BE2C (cell line): Measurements from ENCODE around the gene ADAM10.

Experiments
- DNase-seq: peaks from one replicate; pipeline ENCODE4 v3.0.0-alpha.2; 2020
- H3K27me3 ChIP-seq: fragments of 250-450 bp; sonication (Bioruptor Pico); 2 replicates; pipeline ENCODE4 v1.5.1; 2020; ENCODE audit warnings: mild to moderate bottlenecking
- H3K36me3 ChIP-seq: fragments of 250-450 bp; sonication (Bioruptor Pico); 2 replicates; pipeline ENCODE4 v1.5.1; 2020; ENCODE audit warnings: mild to moderate bottlenecking
- H3K4me1 ChIP-seq: fragments of 250-450 bp; sonication (Bioruptor Pico); 2 replicates; pipeline ENCODE4 v1.5.1; 2020
- H3K4me3 ChIP-seq: 2 replicates; pipeline ENCODE4 v1.5.1; 2011; ENCODE audit warnings: low read depth, low read length
- H3K9me3 ChIP-seq: fragments of 250-450 bp; sonication (Bioruptor Pico); 2 replicates; pipeline ENCODE4 v1.5.1; 2020
- CTCF ChIP-seq: IDR thresholded peaks from 2 replicates; pipeline ENCODE4 v1.5.1; 2012; ENCODE audit warnings: mild to moderate bottlenecking, low read depth, low read length

Gene ADAM10

GRCh38 chr15:58785355-58785754 is 35.8 kb upstream of the ADAM10 start:
- no peaks in the 10 kb centered on the region for H3K9me3 ChIP-seq
- no peak for DNase-seq
- no peak overlapping the region for H3K4me3 ChIP-seq
- H3K36me3 ChIP-seq: no peaks in the 10 kb centered on the region; the same call in 1 of the 2 replicates
- no peaks in the 10 kb centered on the region for H3K4me1 ChIP-seq
- H3K27me3 ChIP-seq: no peaks in the 10 kb centered on the region
- no peak for TF ChIP-seq CTCF

- Histone ChIP-seq H3K36me3 (no peaks in the 10 kb centered on the region), H3K27me3 (no peaks in the 10 kb centered on the region), H3K9me3 (no peaks in the 10 kb centered on the region), H3K4me3 (no peak overlapping the region), H3K4me1 (no peaks in the 10 kb centered on the region)
- no peak for TF ChIP-seq CTCF
- DNase-seq: no peak
Measured at GRCh38 chr15:58779554-58779953, 30.0 kb upstream of the ADAM10 start.

DNA sequence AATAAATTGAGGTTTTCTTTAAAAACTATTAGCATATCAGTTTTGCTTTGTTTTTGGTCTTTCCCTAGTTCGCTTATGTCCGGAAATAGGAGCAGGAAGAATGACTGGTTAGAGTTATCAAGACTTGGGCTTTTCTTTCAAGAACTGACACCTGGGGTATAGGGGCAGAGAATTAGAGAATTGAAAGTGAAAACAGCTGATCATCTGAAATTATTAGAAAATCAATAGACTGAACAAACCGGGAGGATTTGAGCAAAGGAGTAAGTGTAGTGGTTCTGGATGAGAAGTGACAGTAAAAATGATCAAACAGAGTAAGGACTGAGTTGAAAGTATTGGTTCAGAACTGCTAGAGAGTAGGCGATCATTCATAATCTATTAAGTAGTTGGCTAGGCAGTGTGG is 27.6 kb upstream of the ADAM10 start:
- Histone ChIP-seq H3K27me3 (no peaks in the 10 kb centered on the region), H3K4me1 (no peaks in the 10 kb centered on the region), H3K4me3 (no peak overlapping the region), H3K36me3 (no peaks in the 10 kb centered on the region), H3K9me3 (no peaks in the 10 kb centered on the region)
- TF ChIP-seq CTCF: no peak
- no peak for DNase-seq

DNA sequence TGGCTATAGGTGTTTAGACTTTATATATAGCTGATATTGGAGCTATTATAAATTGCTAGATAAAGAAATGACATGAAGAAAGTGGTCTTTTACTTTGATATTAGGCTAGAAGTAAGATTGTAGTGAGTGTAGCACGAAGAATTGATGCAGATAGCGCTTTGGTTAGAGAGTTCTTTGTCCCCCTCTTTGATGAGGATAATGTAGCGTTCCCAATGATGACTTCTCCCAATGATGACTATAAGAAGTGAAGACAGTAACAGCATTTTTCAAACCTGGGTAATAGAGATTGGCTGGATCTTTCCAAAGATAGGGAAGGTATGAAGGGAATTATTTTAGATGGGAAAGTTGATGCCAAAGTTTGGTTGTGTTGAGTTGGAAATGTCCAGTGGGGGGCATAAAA is 25.9 kb upstream of the ADAM10 start:
- H3K4me3 ChIP-seq: no peak overlapping the region
- H3K36me3 ChIP-seq: no peaks in the 10 kb centered on the region
- no peaks in the 10 kb centered on the region for H3K4me1 ChIP-seq
- H3K9me3 ChIP-seq: no peaks in the 10 kb centered on the region
- no peaks in the 10 kb centered on the region for H3K27me3 ChIP-seq
- TF ChIP-seq CTCF: no peak
- no peak for DNase-seq

GRCh38 chr15:58773024-58773423 is 23.5 kb upstream of the ADAM10 start:
- H3K9me3 ChIP-seq: no peaks in the 10 kb centered on the region
- no peak for DNase-seq
- no peaks in the 10 kb centered on the region for H3K4me1 ChIP-seq
- peak overlapping the region; percentile 97 for H3K4me3 ChIP-seq
- H3K36me3 ChIP-seq: no peaks in the 10 kb centered on the region
- no peak for TF ChIP-seq CTCF
- H3K27me3 ChIP-seq: no peaks in the 10 kb centered on the region

- no peaks in the 10 kb centered on the region for H3K27me3 ChIP-seq
- 0 out of 2 replicates have a peak, but pooled peaks have one; percentile 1 for TF ChIP-seq CTCF
- peak; percentile 41 for DNase-seq
Measured at GRCh38 chr15:58771621-58772250, 22.2 kb upstream of the ADAM10 start.

More at GRCh38 chr15:58771621-58772250, 22.2 kb upstream of the ADAM10 start:
- H3K9me3 ChIP-seq: no peaks in the 10 kb centered on the region
- no peaks in the 10 kb centered on the region for H3K36me3 ChIP-seq
- no peaks in the 10 kb centered on the region for H3K4me1 ChIP-seq
- peak overlapping the region; percentile 97 for H3K4me3 ChIP-seq
